ENCODE data around the gene TMEM238. TPM values are rescaled to one million over a fixed set of nuclear protein-coding genes. Genes with fewer than 3 reads are reported as not detected.

The TMEM238 gene
- total and polyA plus RNA-seq, 10 of the 15 experiments (the other 5 are each of a cell fraction or from before 2014, with no cell fraction given) = 0.05 to 16.9 (median 0.58) TPM; not detected in 1

- Histone ChIP-seq H3K4me2 (ENCODE audit: control insufficient read depth, insufficient read depth) (peak overlapping the region; percentile 95), H3K9ac (ENCODE audit: control insufficient read depth, insufficient read depth, low read length) (peak overlapping the region; percentile 98), H3K27me3 (replicated peaks in 1 of 2; ENCODE audit: control insufficient read depth in 2 of 2, insufficient read depth in 2 of 2, low read length in 1 of 2) (no peaks in the 10 kb centered on the region), H3K4me3 (peak overlapping the region; percentile 94), H3K79me2 (ENCODE audit: control insufficient read depth, insufficient read depth, low read length) (peaks cover 37% of the 10 kb centered on the region), H3K9me3 (replicated peaks; ENCODE audit: control insufficient read depth, insufficient read depth, low read length) (no peaks in the 10 kb centered on the region), H2AFZ (ENCODE audit: control insufficient read depth, low read depth, low read length) (no peak overlapping the region), H3K27ac (ENCODE audit: control insufficient read depth, insufficient read depth) (peak overlapping the region; percentile 90; the same call in 1 of the 2 replicates), H3K36me3 (ENCODE audit: control insufficient read depth in 2 of 2, insufficient read depth in 2 of 2, low read length in 1 of 2) (peaks cover 19 to 23% of the 10 kb centered on the region in 2 experiments; a peak in 3 of 4 replicates), H3K4me1 (ENCODE audit: control insufficient read depth, insufficient read depth, low read length) (peaks cover 25% of the 10 kb centered on the region), H4K20me1 (ENCODE audit: control insufficient read depth, insufficient read depth) (peaks cover 14% of the 10 kb centered on the region)
- TF ChIP-seq WRNIP1 (IDR thresholded peaks at IDR 0.05; ENCODE audit: borderline replicate concordance, low read depth, low read length) (no peak), POLR2A (IDR thresholded peaks at IDR 0.05; ENCODE audit: low read depth, low read length) (peak; percentile 35)
- ATAC-seq (no peak), DNase-seq (ENCODE audit: low read depth, low spot score) (no peak), FAIRE-seq (no peak)
- intact Hi-C loops (cut with micrococcal nuclease; ENCODE audit: unreplicated experiment) = loop anchor here (10.0 kb wide), 2 partner anchors 133 to 773 kb away; partner anchors contain the start of gene PPP6R1
- 77% methylated on average over 21 of the region's 24 CpGs for WGBS (ENCODE audit: insufficient coverage, insufficient replicate concordance, low lambda C conversion rate, missing lambda C conversion rate)
- no TSS peak for BruUV-seq (replicated peaks)
- RAD21 ChIA-PET (ENCODE audit: unreplicated experiment) = no interaction called here
- in situ Hi-C loops (cut with MboI) = no loop called here
- POLR2A ChIA-PET = interaction anchor here (0.5 to 1.3 kb wide), 3 partner anchors 20 to 220 kb away, joined by 4 to 6 read pairs (median 4); partner anchors contain the start of gene UBE2S
- CTCF ChIA-PET = no interaction called here
- SMC1A ChIA-PET (ENCODE audit: uncharacterized antibody, unreplicated experiment) = no interaction called here
These were observed 3.8 kb upstream of the TMEM238 start for GRCh38 chr19:55387736-55388497.

GRCh38 chr19:55386493-55386971 is 2.4 kb upstream of the TMEM238 start:
- POLR2A ChIA-PET = interaction anchor here (0.6 to 1.3 kb wide), 4 partner anchors 19 to 1006 kb away, joined by 3 to 6 read pairs (median 4); partner anchors contain the start of gene UBE2S

More at GRCh38 chr19:55386493-55386971, 2.4 kb upstream of the TMEM238 start:
- intact Hi-C loops (cut with micrococcal nuclease; ENCODE audit: unreplicated experiment) (loop anchor here (10.0 kb wide), 2 partner anchors 132 to 772 kb away; partner anchors contain the start of gene PPP6R1), in situ Hi-C loops (cut with MboI) (no loop called here)
- peak overlapping the region; percentile 90 for H3K27ac ChIP-seq (ENCODE audit: control insufficient read depth, insufficient read depth)
- no peak overlapping the region for H2AFZ ChIP-seq (ENCODE audit: control insufficient read depth, low read depth, low read length)
- no peaks in the 10 kb centered on the region for H3K27me3 ChIP-seq (replicated peaks in 1 of 2; ENCODE audit: control insufficient read depth in 2 of 2, insufficient read depth in 2 of 2, low read length in 1 of 2)
- ATAC-seq (no peak), DNase-seq (ENCODE audit: low read depth, low spot score) (no peak), FAIRE-seq (no peak)
- no peaks in the 10 kb centered on the region for H3K9me3 ChIP-seq (replicated peaks; ENCODE audit: control insufficient read depth, insufficient read depth, low read length)
- peaks cover 39% of the 10 kb centered on the region for H3K79me2 ChIP-seq (ENCODE audit: control insufficient read depth, insufficient read depth, low read length)
- CTCF ChIA-PET = no interaction called here
- BruUV-seq (replicated peaks) = no TSS peak
- H4K20me1 ChIP-seq (ENCODE audit: control insufficient read depth, insufficient read depth) = peaks cover 14% of the 10 kb centered on the region
- peaks cover 19 to 23% of the 10 kb centered on the region in 2 experiments; a peak in 3 of 4 replicates for H3K36me3 ChIP-seq (ENCODE audit: control insufficient read depth in 2 of 2, insufficient read depth in 2 of 2, low read length in 1 of 2)
- WGBS (ENCODE audit: insufficient coverage, insufficient replicate concordance, low lambda C conversion rate, missing lambda C conversion rate) = under 1% methylated on average over 32 of the region's 33 CpGs
- H3K4me3 ChIP-seq = peak overlapping the region; percentile 94
- RAD21 ChIA-PET (ENCODE audit: unreplicated experiment) = interaction anchor here (1.0 kb wide), 1 partner anchor 20 kb away, joined by 5 read pairs; no protein-coding TSS in a partner anchor
- SMC1A ChIA-PET (ENCODE audit: uncharacterized antibody, unreplicated experiment) = no interaction called here
- peak overlapping the region; percentile 98 for H3K9ac ChIP-seq (ENCODE audit: control insufficient read depth, insufficient read depth, low read length)
- H3K4me1 ChIP-seq (ENCODE audit: control insufficient read depth, insufficient read depth, low read length) = peaks cover 28% of the 10 kb centered on the region
- H3K4me2 ChIP-seq (ENCODE audit: control insufficient read depth, insufficient read depth) = peak overlapping the region; percentile 95
- TF ChIP-seq HDGF (IDR thresholded peaks at IDR 0.05) (no peak), PAX5 (IDR thresholded peaks at IDR 0.05; ENCODE audit: borderline replicate concordance, low read depth, low read length) (0 out of 2 replicates have a peak, but pooled peaks have one; percentile 20), MYC (IDR thresholded peaks at IDR 0.05; ENCODE audit: insufficient read depth, insufficient read length, insufficient replicate concordance, low read length, severe bottlenecking) (no peak), TCF7 (IDR thresholded peaks at IDR 0.05; ENCODE audit: borderline replicate concordance) (no peak), MTA2 (IDR thresholded peaks at IDR 0.05; ENCODE audit: low read depth) (no peak), SP1 (IDR thresholded peaks at IDR 0.05; ENCODE audit: low read depth, low read length) (no peak), RBBP5 (conservative IDR thresholded peaks at IDR 0.05) (no peak)
- TF ChIP-seq, protein P1, sequence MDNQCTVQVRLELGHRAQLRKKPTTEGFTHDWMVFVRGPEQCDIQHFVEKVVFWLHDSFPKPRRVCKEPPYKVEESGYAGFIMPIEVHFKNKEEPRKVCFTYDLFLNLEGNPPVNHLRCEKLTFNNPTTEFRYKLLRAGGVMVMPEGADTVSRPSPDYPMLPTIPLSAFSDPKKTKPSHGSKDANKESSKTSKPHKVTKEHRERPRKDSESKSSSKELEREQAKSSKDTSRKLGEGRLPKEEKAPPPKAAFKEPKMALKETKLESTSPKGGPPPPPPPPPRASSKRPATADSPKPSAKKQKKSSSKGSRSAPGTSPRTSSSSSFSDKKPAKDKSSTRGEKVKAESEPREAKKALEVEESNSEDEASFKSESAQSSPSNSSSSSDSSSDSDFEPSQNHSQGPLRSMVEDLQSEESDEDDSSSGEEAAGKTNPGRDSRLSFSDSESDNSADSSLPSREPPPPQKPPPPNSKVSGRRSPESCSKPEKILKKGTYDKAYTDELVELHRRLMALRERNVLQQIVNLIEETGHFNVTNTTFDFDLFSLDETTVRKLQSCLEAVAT (IDR thresholded peaks at IDR 0.05) = no peak
